Colonic mucosa (tissue), 4 donors: Measurements from ENCODE around the gene ARFGAP1. TPM values are rescaled to one million over a fixed set of nuclear protein-coding genes. Genes with fewer than 3 reads are reported as not detected.
"Not testable (repeated sequence)": the region's sequence is repeated elsewhere in the genome, so short reads cannot be mapped to it uniquely, and the experiment has no call there.

Source experiments
- DNase-seq: peaks from one replicate; pipeline ENCODE4 v3.0.0-alpha.2; 2020
- H3K27ac ChIP-seq: fragments of 200-600 bp; one replicate; pipeline ENCODE4 v1.8.0; 2021
- H3K27me3 ChIP-seq: fragments of 200-600 bp; one replicate; pipeline ENCODE4 v1.8.0; 2021
- H3K36me3 ChIP-seq: fragments of 200-600 bp; one replicate; pipeline ENCODE4 v1.8.0; 2021
- H3K4me1 ChIP-seq: fragments of 200-600 bp; one replicate; pipeline ENCODE4 v1.8.0; 2021; ENCODE audit warnings: mild to moderate bottlenecking
- H3K4me3 ChIP-seq: fragments of 200-600 bp; one replicate; pipeline ENCODE4 v1.8.0; 2021
- H3K9ac ChIP-seq, 2 donors: one replicate each; pipeline ENCODE4 v1.7.0; 2013; ENCODE audit warnings: control low read depth in 2 of 2, low read depth in 2 of 2, low read length in 2 of 2
- H3K9me3 ChIP-seq: fragments of 200-600 bp; one replicate; pipeline ENCODE4 v1.8.0; 2021
- CTCF ChIP-seq: fragments of 200-600 bp; IDR thresholded peaks from one replicate; pipeline ENCODE4 v1.8.0; 2022; ENCODE audit warnings: antibody characterized with exemption, mild to moderate bottlenecking
- intact Hi-C: fragments of 100-400 bp; cut with DNase I; formaldehyde crosslinking; loops from one replicate; pipeline ENCODE4 v1.14.1; 2022
- total RNA-seq, 2 donors: library from RNA; stranded (reverse); fragmentation: NEBNext Ultra II Directional in 1 of 2; extraction: Animal tissue kit (Norgen Biotek cat#: 25700) in 1 of 2; gene quantifications; one replicate each; pipeline ENCODE4 v1.2.1, GENCODE V29; 2021
- donor health status: healthy.
- donor health status: DM: no; HTN: no; CAD: no.
- donor health status: DM: no; HTN: no; CAD: no.

ARFGAP1 gene
- total RNA-seq, 2 donors from 2014 or later: 66.9 to 109 TPM

- Histone ChIP-seq H3K4me3 (no peak overlapping the region), H3K27ac (no peak overlapping the region), H3K4me1 (no peaks in the 10 kb centered on the region), H3K9ac (no peak overlapping the region), H3K36me3 (no peaks in the 10 kb centered on the region), H3K27me3 (peaks cover 7% of the 10 kb centered on the region), H3K9me3 (no peaks in the 10 kb centered on the region)
- DNase-seq: no peak
- no peak for TF ChIP-seq CTCF
- intact Hi-C loops: no loop called here
These were observed 25.4 kb downstream of the ARFGAP1 start for GRCh38 chr20:63297796-63298572.

- Histone ChIP-seq H3K4me1 (no peaks in the 10 kb centered on the region), H3K9ac (no peak overlapping the region), H3K4me3 (no peak overlapping the region), H3K27ac (no peak overlapping the region), H3K27me3 (peaks cover 7% of the 10 kb centered on the region), H3K36me3 (no peaks in the 10 kb centered on the region), H3K9me3 (no peaks in the 10 kb centered on the region)
- no peak for TF ChIP-seq CTCF
- intact Hi-C loops: no loop called here
- DNase-seq: no peak
These were observed 26.2 kb downstream of the ARFGAP1 start for GRCh38 chr20:63298731-63299312.

GRCh38 chr20:63301671-63302070, 29.1 kb downstream of the ARFGAP1 start:
- no peak overlapping the region for H3K9ac ChIP-seq
- TF ChIP-seq CTCF: no peak
- no peaks in the 10 kb centered on the region for H3K4me1 ChIP-seq
- no peaks in the 10 kb centered on the region for H3K9me3 ChIP-seq
- no peaks in the 10 kb centered on the region for H3K36me3 ChIP-seq
- intact Hi-C loops: no loop called here
- H3K27ac ChIP-seq: no peak overlapping the region
- H3K4me3 ChIP-seq: no peak overlapping the region
- no peak for DNase-seq
- no peaks in the 10 kb centered on the region for H3K27me3 ChIP-seq

GRCh38 chr20:63303095-63303666, 30.6 kb downstream of the ARFGAP1 start:
- Histone ChIP-seq H3K27ac (no peak overlapping the region), H3K4me1 (no peaks in the 10 kb centered on the region), H3K9ac (no peak overlapping the region), H3K9me3 (no peaks in the 10 kb centered on the region), H3K4me3 (no peak overlapping the region), H3K36me3 (no peaks in the 10 kb centered on the region), H3K27me3 (no peaks in the 10 kb centered on the region)
- no peak for DNase-seq
- TF ChIP-seq CTCF: no peak
- intact Hi-C loops: no loop called here

- no peak for DNase-seq
- intact Hi-C loops: no loop called here
- no peak overlapping the region for H3K27ac ChIP-seq
- no peaks in the 10 kb centered on the region for H3K9me3 ChIP-seq
- TF ChIP-seq CTCF: no peak
- peaks cover 7% of the 10 kb centered on the region for H3K27me3 ChIP-seq
- H3K4me1 ChIP-seq: no peaks in the 10 kb centered on the region
- no peak overlapping the region for H3K4me3 ChIP-seq
- H3K9ac ChIP-seq: no peak overlapping the region
- H3K36me3 ChIP-seq: no peaks in the 10 kb centered on the region
These were observed 32.8 kb downstream of the ARFGAP1 start for GRCh38 chr20:63305393-63305792.

- H3K4me1 ChIP-seq, DNase-seq, intact Hi-C loops, H3K27me3 ChIP-seq, H3K9me3 ChIP-seq, H3K27ac ChIP-seq, H3K9ac ChIP-seq, H3K36me3 ChIP-seq, H3K4me3 ChIP-seq: not testable (repeated sequence)
These were observed 33.5 kb downstream of the ARFGAP1 start for GRCh38 chr20:63305933-63306672.
